Ascending aorta (tissue), 2 donors: ENCODE results near the gene USP34. TPM values are rescaled to one million over a fixed set of nuclear protein-coding genes. Genes with fewer than 3 reads are reported as not detected.

Experiments used
- DNase-seq, 2 donors: peaks; one replicate each; pipeline ENCODE4 v3.0.0-alpha.2; 2019; ENCODE audit warnings: low spot score in 2 of 2
- H3K27ac ChIP-seq, 2 donors: fragments of 200-600 bp; sonication (generic); one replicate each; pipeline ENCODE4 v1.5.1; 2016 to 2017; ENCODE audit warnings: mild to moderate bottlenecking in 1 of 2
- H3K27me3 ChIP-seq: fragments of 200-600 bp; sonication (generic); one replicate; pipeline ENCODE4 v1.5.1; 2017
- H3K36me3 ChIP-seq, 2 donors: fragments of 200-600 bp; sonication (generic); one replicate each; pipeline ENCODE4 v1.5.1; 2016
- H3K4me1 ChIP-seq, 2 donors: fragments of 200-600 bp; sonication (generic); one replicate each; pipeline ENCODE4 v1.5.1; 2016 to 2017; ENCODE audit warnings: mild to moderate bottlenecking in 1 of 2
- H3K4me3 ChIP-seq, 2 donors: fragments of 200-600 bp; sonication (generic); one replicate each; pipeline ENCODE4 v1.5.1; 2016 to 2017; ENCODE audit warnings: mild to moderate bottlenecking in 1 of 2
- H3K9me3 ChIP-seq, 2 donors: fragments of 200-600 bp; sonication (generic); one replicate each; pipeline ENCODE4 v1.5.1; 2016
- CTCF ChIP-seq, 3 experiments: fragments of 200-600 bp in 2 of 3; fragments of 450-650 bp in 1 of 3; sonication (generic) in 2 of 3; IDR thresholded peaks; one replicate each; pipeline ENCODE4 v1.5.1; 2016 to 2019; ENCODE audit warnings: antibody characterized with exemption in 3 of 3, mild to moderate bottlenecking in 1 of 3, moderate library complexity in 1 of 3
- intact Hi-C: fragments of 100-400 bp; cut with DNase I; formaldehyde crosslinking; loops from one replicate; pipeline ENCODE4 v1.15.1; 2023
- total RNA-seq: library from RNA; depleted of rRNA; stranded (reverse); fragments of >200 nt; gene quantifications from one replicate; pipeline ENCODE4 v1.1.0, GENCODE V29; 2016

The USP34 gene
- total RNA-seq, 1 donor from 2014 or later, result 59.3 TPM

DNA sequence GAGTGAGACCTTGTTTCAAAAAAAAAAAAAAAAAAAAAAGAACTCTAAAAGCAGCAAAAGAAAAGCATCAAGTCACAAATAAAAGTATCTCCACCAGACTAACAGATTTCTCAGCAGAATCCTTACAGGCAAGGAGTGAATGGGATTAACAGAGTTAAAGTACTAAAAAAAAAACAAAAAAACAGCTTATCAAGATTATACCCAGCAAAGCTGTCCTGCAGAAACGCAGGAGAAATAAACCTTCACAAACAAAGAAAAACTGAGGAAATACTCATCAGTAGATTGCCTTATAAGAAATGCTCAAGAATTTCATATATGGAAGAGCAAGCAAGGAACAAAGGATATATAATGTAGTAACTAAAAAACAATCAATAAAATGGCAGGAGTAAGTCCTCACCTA lies 35.6 kb downstream of the USP34 start:
- Histone ChIP-seq H3K9me3 (peaks cover 0 to 9% of the 10 kb centered on the region in 2 donors), H3K36me3 (no peaks in the 10 kb centered on the region), H3K27me3 (no peaks in the 10 kb centered on the region), H3K27ac (no peak overlapping the region), H3K4me1 (peaks cover 0 to 29% of the 10 kb centered on the region in 2 donors), H3K4me3 (no peak overlapping the region)
- no peak for TF ChIP-seq CTCF (IDR thresholded peaks at IDR 0.05)
- intact Hi-C loops, result no loop called here
- no peak for DNase-seq

DNA sequence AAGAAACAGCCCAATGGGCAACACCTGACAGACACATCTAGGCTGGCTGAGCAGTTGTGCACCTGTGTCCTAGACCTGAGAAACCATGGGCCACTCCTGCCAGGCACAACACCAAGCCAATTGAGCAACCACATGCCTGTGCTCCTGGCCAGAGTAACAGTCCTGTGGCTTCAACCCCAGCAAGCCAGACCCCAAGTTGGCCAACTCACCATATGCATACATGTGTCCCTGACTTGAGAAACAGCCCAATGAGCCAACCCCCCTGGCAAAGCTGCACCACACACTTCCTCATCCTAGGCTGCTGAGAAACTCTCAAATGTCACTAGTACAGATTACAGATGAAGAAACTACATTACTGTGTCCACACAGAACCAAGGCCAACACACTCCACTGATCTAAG lies 36.6 kb downstream of the USP34 start:
- Histone ChIP-seq H3K4me1 (peaks cover 0 to 23% of the 10 kb centered on the region in 2 donors), H3K27me3 (no peaks in the 10 kb centered on the region), H3K27ac (no peak overlapping the region), H3K36me3 (no peaks in the 10 kb centered on the region), H3K9me3 (peaks cover 0 to 9% of the 10 kb centered on the region in 2 donors), H3K4me3 (no peak overlapping the region)
- TF ChIP-seq CTCF (IDR thresholded peaks at IDR 0.05), result no peak
- DNase-seq, result no peak
- intact Hi-C loops, result no loop called here

DNA sequence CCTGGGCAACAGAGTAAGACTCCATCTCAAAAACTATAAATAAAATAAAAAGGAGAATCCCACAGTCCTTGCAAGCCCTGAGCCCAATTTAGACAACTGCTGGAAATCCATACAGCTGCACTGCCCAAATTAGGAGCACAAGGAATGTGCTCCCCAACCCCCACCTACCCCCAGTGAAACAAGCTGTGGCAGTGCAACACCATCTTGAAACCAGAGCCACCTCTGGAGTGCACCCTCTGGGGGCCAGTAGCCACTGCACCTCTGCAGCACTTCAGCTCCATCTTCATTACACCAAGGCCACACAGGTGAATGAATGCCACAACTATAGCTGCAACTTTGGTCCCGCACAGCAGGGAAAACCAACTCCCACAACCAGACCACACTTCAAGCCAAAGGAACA lies 37.3 kb downstream of the USP34 start:
- Histone ChIP-seq H3K4me1 (peaks cover 0 to 23% of the 10 kb centered on the region in 2 donors), H3K36me3 (no peaks in the 10 kb centered on the region), H3K4me3 (no peak overlapping the region), H3K9me3 (peaks cover 0 to 9% of the 10 kb centered on the region in 2 donors), H3K27ac (no peak overlapping the region), H3K27me3 (no peaks in the 10 kb centered on the region)
- intact Hi-C loops, result no loop called here
- DNase-seq, result no peak
- TF ChIP-seq CTCF (IDR thresholded peaks at IDR 0.05), result no peak

DNA sequence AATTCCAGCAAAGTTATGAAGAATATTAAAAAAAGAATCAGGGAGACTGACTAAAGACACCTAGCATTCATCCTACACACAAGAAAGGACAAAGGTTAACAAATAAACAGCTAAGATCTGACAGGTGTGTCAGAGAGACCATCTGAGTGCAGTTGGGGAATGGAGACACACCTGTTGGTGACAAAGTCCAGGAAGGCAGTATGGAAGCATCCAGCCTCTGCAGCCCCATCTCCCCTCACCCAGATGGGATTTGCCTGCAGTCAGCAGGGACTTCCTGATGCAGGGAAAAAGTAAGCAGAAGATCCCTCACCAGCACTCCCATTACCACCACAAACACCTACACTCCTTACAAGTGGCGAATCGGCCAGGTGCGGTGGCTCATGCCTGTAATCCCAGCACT lies 37.9 kb downstream of the USP34 start:
- intact Hi-C loops, result no loop called here
- Histone ChIP-seq H3K9me3 (peaks cover 0 to 9% of the 10 kb centered on the region in 2 donors), H3K4me3 (no peak overlapping the region), H3K36me3 (no peaks in the 10 kb centered on the region), H3K4me1 (peaks cover 0 to 23% of the 10 kb centered on the region in 2 donors), H3K27ac (no peak overlapping the region), H3K27me3 (no peaks in the 10 kb centered on the region)
- TF ChIP-seq CTCF (IDR thresholded peaks at IDR 0.05), result no peak
- no peak for DNase-seq

DNA sequence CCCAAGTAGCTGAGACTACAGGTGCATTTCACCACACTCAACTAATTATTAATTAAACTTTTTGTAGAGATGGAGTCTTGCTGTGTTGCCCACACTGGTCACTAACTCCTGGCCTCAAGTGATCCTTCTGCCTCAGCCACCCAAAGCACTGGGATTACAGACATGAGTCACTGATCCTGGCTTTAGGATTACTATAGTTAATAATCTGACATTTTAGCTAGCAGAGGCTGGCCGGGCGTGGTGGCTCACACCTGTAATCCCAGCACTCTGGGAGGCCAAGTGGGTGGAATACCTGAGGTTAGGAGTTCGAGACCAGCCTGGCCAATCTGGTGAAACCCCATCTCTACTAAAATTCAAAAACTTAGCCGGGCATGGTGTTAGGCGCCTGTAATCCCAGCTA lies 39.5 kb downstream of the USP34 start:
- Histone ChIP-seq H3K4me1 (peaks cover 0 to 16% of the 10 kb centered on the region in 2 donors), H3K9me3 (no peaks in the 10 kb centered on the region), H3K4me3 (no peak overlapping the region), H3K27me3 (no peaks in the 10 kb centered on the region), H3K36me3 (no peaks in the 10 kb centered on the region), H3K27ac (no peak overlapping the region)
- intact Hi-C loops, result no loop called here
- DNase-seq, result no peak
- TF ChIP-seq CTCF (IDR thresholded peaks at IDR 0.05), result no peak

- Histone ChIP-seq H3K27me3 (no peaks in the 10 kb centered on the region), H3K36me3 (no peaks in the 10 kb centered on the region), H3K4me3 (no peak overlapping the region), H3K9me3 (no peaks in the 10 kb centered on the region), H3K27ac (no peak overlapping the region), H3K4me1 (peaks cover 0 to 6% of the 10 kb centered on the region in 2 donors)
- peak; percentile 18 to 40 (median 20) for TF ChIP-seq CTCF (IDR thresholded peaks at IDR 0.05)
- intact Hi-C loops, result no loop called here
- no peak for DNase-seq
Observed at GRCh38 chr2:61426267-61426897, 44.5 kb downstream of the USP34 start.
